CD14-positive monocyte (primary cell): ENCODE results near the gene MAFG. TPM values are rescaled to one million over a fixed set of nuclear protein-coding genes. Genes with fewer than 3 reads are reported as not detected.

Experiments
- DNase-seq, 3 donors: peaks; one replicate each; pipeline ENCODE4 v3.0.0-alpha.2; 2011 to 2022
- H2AFZ ChIP-seq: 2 replicates; pipeline ENCODE4 v1.6.0; 2012; ENCODE audit warnings: mild to moderate bottlenecking, low read depth, low read length, inconsistent platforms; ENCODE audit not compliant: insufficient read depth, poor library complexity, severe bottlenecking
- H3K27ac ChIP-seq, 2 donors: 1 replicate in 1 of 2; 2 replicates in 1 of 2; pipeline ENCODE4 v1.5.1; 2012 to 2013; ENCODE audit warnings: low read length in 2 of 2, control low read depth in 1 of 2, inconsistent platforms in 1 of 2, low read depth in 1 of 2, mild to moderate bottlenecking in 1 of 2
- H3K27me3 ChIP-seq, 2 donors: one replicate each; pipeline versions ENCODE4 v1.6.0 to v1.6.1; 2011 to 2013; ENCODE audit warnings: low read length in 2 of 2; ENCODE audit not compliant: control insufficient read depth in 2 of 2, insufficient read depth in 2 of 2
- H3K36me3 ChIP-seq, 2 donors: replicated peaks in 1 of 2; 1 replicate in 1 of 2; 2 replicates in 1 of 2; pipeline versions ENCODE4 v1.5.1 to v1.6.1; 2012 to 2013; ENCODE audit warnings: low read length in 2 of 2, control low read depth in 1 of 2, inconsistent platforms in 1 of 2, mild to moderate bottlenecking in 1 of 2; ENCODE audit not compliant: insufficient read depth in 2 of 2, control insufficient read depth in 1 of 2
- H3K4me1 ChIP-seq, 2 donors: 1 replicate in 1 of 2; 2 replicates in 1 of 2; pipeline versions ENCODE4 v1.5.1 to v1.6.1; 2012 to 2013; ENCODE audit warnings: low read length in 2 of 2, control low read depth in 1 of 2, inconsistent platforms in 1 of 2, mild to moderate bottlenecking in 1 of 2, moderate library complexity in 1 of 2; ENCODE audit not compliant: insufficient read depth in 2 of 2, control insufficient read depth in 1 of 2
- H3K4me2 ChIP-seq: replicated peaks from 2 replicates; pipeline ENCODE3; 2012; ENCODE audit warnings: low read length, moderate library complexity, mild to moderate bottlenecking; ENCODE audit not compliant: poor library complexity, severe bottlenecking; ENCODE audit errors: extremely low read depth
- H3K4me3 ChIP-seq, 3 experiments: fragments of 200-600 bp in 1 of 3; sonication (generic) in 1 of 3; replicated peaks in 1 of 3; 1 replicate in 2 of 3; 2 replicates in 1 of 3; pipeline ENCODE4 v1.5.1; 2011 to 2013; ENCODE audit warnings: low read length in 3 of 3, mild to moderate bottlenecking in 3 of 3, control low read depth in 2 of 3, low read depth in 2 of 3, inconsistent platforms in 1 of 3, moderate library complexity in 1 of 3
- H3K79me2 ChIP-seq: 2 replicates; pipeline ENCODE4 v1.6.0; 2012; ENCODE audit warnings: mild to moderate bottlenecking, control low read depth, inconsistent platforms, low read length, moderate library complexity; ENCODE audit not compliant: insufficient read depth
- H3K9ac ChIP-seq: 2 replicates; pipeline ENCODE4 v1.6.0; 2017; ENCODE audit warnings: low read length, mild to moderate bottlenecking; ENCODE audit not compliant: insufficient read depth, poor library complexity, severe bottlenecking
- H3K9me3 ChIP-seq, 2 donors: replicated peaks in 1 of 2; 1 replicate in 1 of 2; 2 replicates in 1 of 2; pipeline versions ENCODE4 v1.5.1 to v1.6.1; 2012 to 2013; ENCODE audit warnings: low read length in 2 of 2, control low read depth in 1 of 2; ENCODE audit not compliant: control insufficient read depth in 1 of 2, insufficient read depth in 1 of 2
- H4K20me1 ChIP-seq: 2 replicates; pipeline ENCODE4 v1.6.0; 2012; ENCODE audit warnings: mild to moderate bottlenecking, low read length, control low read depth, moderate library complexity; ENCODE audit not compliant: insufficient read depth
- H3K27ac Mint-ChIP-seq, 7 donors: one replicate each; pipeline ENCODE4 v1.8.0; 2020; ENCODE audit warnings: mild to moderate bottlenecking in 7 of 7, mixed read lengths in 7 of 7, moderate library complexity in 6 of 7, inconsistent platforms in 2 of 7
- H3K27me3 Mint-ChIP-seq, 3 donors: one replicate each; pipeline ENCODE4 v1.8.0; 2021 to 2022; ENCODE audit warnings: low read depth in 3 of 3, mild to moderate bottlenecking in 3 of 3, mixed read lengths in 3 of 3, moderate library complexity in 3 of 3, inconsistent platforms in 1 of 3
- H3K36me3 Mint-ChIP-seq, 2 donors: one replicate each; pipeline ENCODE4 v1.8.0; 2020; ENCODE audit warnings: mixed read lengths in 2 of 2, inconsistent platforms in 1 of 2, mild to moderate bottlenecking in 1 of 2
- H3K4me1 Mint-ChIP-seq: one replicate; pipeline ENCODE4 v1.8.0; 2020; ENCODE audit warnings: mild to moderate bottlenecking, mixed read lengths
- H3K4me3 Mint-ChIP-seq, 2 donors: one replicate each; pipeline ENCODE4 v1.8.0; 2020; ENCODE audit warnings: mild to moderate bottlenecking in 2 of 2, mixed read lengths in 2 of 2, moderate library complexity in 1 of 2
- H3K9me3 Mint-ChIP-seq, 7 donors: one replicate each; pipeline ENCODE4 v1.8.0; 2020 to 2022; ENCODE audit warnings: mixed read lengths in 7 of 7, mild to moderate bottlenecking in 6 of 7, moderate library complexity in 6 of 7, inconsistent platforms in 2 of 7
- WGBS: methylation state at CpG from one replicate; pipeline ENCODE4 v1.1.5; 2013; ENCODE audit warnings: missing lambda C conversion rate; ENCODE audit not compliant: insufficient coverage; 5-methylcytosine and 5-hydroxymethylcytosine counted together
- intact Hi-C, 2 donors: fragments of 100-400 bp; cut with micrococcal nuclease; formaldehyde crosslinking; loops; one replicate each; pipeline versions ENCODE4 v1.15.0 to v1.15.1; 2023
- polyA plus RNA-seq, 3 donors: library from polyadenylated mRNA; depleted of rRNA in 1 of 3; unstranded in 2 of 3; stranded (reverse) in 1 of 3; fragments of 300-500 nt in 2 of 3; fragments of >200 nt in 1 of 3; fragmentation: Illumina TruSeq in 2 of 3; gene quantifications; 1 replicate in 2 of 3; 2 replicates in 1 of 3; pipeline ENCODE4 v1.2.3, GENCODE V29; 2012 to 2021
- TF ChIP-seq, protein P1 (sequence below): fragments of 200-600 bp; IDR thresholded peaks from one replicate; pipeline ENCODE4 v1.8.0; 2022; ENCODE audit warnings: antibody characterized with exemption, mild to moderate bottlenecking

Gene MAFG
- polyA plus RNA-seq, 3 donors: 7.4 to 66.0 (median 7.6) TPM

DNA sequence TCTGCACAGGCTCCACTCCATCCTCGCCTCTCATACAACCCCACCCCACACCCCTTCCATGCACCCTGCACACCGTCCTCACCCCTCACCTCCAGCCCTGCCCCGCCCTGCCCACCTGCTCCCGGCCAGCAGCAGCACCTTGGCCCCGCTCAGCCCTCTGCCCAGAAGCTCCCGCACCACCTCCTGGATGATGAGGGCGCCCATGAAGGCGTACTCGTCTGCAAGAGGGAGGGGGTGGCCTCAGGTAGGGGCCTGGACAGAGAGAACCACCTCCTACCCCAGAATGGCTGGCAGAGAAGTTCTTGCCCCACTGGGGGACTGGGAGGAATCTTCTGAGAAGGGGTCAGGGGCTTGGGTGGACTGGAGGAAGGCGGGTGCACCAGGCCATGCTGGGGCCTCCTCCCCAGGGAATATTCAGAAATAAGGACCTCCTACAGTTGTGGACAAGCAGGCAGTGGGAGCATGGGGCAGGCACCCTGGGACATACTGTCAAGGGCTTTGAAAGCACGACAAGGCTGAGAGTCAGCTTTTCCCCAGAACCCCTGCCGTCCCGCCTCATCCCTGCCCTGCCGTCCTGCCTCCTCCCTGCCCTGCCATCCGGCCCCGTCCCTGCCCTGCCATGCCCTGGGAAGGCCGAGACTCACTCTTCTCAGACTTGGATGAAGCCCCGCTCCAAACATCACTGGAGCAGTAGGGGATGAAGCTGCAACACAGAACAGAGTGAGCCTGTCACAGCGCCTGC lies 30.3 kb upstream of the MAFG start:
- peaks cover 0 to 5% of the 10 kb centered on the region in 2 donors for H3K9me3 ChIP-seq
- peaks cover 10 to 19% of the 10 kb centered on the region in 2 donors for H3K4me1 ChIP-seq
- H3K36me3 ChIP-seq: no peaks in the 10 kb centered on the region
- Mint-ChIP-seq H3K27ac (no peak overlapping the region), H3K4me1 (peaks cover 5% of the 10 kb centered on the region), H3K27me3 (peaks cover 25 to 55% (median 32%) of the 10 kb centered on the region in 3 donors), H3K9me3 (peaks cover 0 to 13% (median 5%) of the 10 kb centered on the region in 7 donors), H3K4me3 (peak overlapping the region in 1 of 2 donors; percentile 82), H3K36me3 (peaks cover 0 to 6% of the 10 kb centered on the region in 2 donors)
- H2AFZ ChIP-seq: no peak overlapping the region
- no peak overlapping the region for H3K9ac ChIP-seq
- TF ChIP-seq, protein P1, sequence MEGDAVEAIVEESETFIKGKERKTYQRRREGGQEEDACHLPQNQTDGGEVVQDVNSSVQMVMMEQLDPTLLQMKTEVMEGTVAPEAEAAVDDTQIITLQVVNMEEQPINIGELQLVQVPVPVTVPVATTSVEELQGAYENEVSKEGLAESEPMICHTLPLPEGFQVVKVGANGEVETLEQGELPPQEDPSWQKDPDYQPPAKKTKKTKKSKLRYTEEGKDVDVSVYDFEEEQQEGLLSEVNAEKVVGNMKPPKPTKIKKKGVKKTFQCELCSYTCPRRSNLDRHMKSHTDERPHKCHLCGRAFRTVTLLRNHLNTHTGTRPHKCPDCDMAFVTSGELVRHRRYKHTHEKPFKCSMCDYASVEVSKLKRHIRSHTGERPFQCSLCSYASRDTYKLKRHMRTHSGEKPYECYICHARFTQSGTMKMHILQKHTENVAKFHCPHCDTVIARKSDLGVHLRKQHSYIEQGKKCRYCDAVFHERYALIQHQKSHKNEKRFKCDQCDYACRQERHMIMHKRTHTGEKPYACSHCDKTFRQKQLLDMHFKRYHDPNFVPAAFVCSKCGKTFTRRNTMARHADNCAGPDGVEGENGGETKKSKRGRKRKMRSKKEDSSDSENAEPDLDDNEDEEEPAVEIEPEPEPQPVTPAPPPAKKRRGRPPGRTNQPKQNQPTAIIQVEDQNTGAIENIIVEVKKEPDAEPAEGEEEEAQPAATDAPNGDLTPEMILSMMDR: no peak
- H3K27ac ChIP-seq: no peak overlapping the region
- H3K27me3 ChIP-seq: peaks cover 22 to 37% of the 10 kb centered on the region in 2 donors
- intact Hi-C loops: loop anchor here in 1 of 2 donors (2.0 kb wide), 1 partner anchor 65 kb away; the partner anchor contains the start of genes CENPX and LRRC45
- 97% methylated on average over 11 of the region's 19 CpGs for WGBS
- H3K4me2 ChIP-seq: no peak overlapping the region
- H3K79me2 ChIP-seq: no peaks in the 10 kb centered on the region
- H3K4me3 ChIP-seq: no peak overlapping the region
- peak in 1 of 3 donors; percentile 4 for DNase-seq
- H4K20me1 ChIP-seq: no peaks in the 10 kb centered on the region

DNA sequence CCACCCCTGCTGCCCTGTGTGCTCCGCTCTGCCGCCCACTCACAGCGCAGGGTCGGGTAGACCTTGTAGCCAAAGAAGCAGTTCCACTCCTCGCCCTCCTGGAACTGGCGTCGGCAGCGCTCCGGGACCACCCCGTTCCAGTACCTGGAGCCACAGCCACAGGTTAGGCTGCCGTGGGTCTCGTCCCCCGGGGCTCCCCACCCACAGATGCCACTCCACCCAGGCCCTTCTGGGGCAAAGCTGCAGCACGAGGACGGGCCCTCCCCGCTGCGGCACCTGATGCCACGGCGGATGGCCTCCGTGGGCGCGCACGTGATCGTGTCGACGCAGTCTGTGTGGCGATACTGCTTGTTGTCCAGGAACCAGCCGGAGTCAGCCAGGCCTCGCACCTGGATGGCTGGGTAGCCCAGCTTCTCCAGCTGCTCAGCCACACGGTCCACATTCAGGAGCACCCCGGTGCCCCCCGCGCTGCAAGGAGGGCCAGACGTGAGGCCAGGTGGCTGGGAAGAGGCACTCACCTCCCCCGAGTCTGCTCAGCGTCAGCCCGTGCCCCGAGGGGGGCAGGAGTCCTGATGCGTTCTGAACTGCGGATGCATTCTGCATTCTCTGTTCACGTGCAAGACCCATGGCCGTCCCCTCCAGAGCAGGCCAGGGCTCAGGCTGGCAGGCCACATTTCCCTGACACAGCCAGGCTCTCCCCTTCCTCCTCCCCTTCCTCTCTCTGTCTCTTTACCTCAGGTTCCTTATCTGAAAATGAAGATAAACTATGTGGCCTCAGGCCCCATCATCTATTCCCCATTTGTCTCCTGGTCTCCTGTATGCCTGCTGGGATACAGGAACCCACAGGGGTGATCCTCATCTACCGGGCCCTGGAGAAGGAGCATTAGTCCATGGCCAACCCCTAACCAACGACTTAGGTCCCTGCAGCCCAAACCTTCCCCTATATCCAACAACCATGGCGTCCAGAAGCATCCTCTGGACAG lies 29.4 kb upstream of the MAFG start:
- H3K9me3 Mint-ChIP-seq: peaks cover 0 to 7% (median 5%) of the 10 kb centered on the region in 7 donors
- H3K79me2 ChIP-seq: no peaks in the 10 kb centered on the region
- H3K36me3 Mint-ChIP-seq: peaks cover 0 to 3% of the 10 kb centered on the region in 2 donors
- H2AFZ ChIP-seq: no peak overlapping the region
- no peaks in the 10 kb centered on the region for H4K20me1 ChIP-seq
- intact Hi-C loops: no loop called here
- no peak overlapping the region for H3K4me3 ChIP-seq
- peaks cover 17 to 47% (median 24%) of the 10 kb centered on the region in 3 donors for H3K27me3 Mint-ChIP-seq
- H3K4me1 ChIP-seq: peaks cover 13 to 19% of the 10 kb centered on the region in 2 donors
- H3K27ac Mint-ChIP-seq: peak overlapping the region in 1 of 7 donors; percentile 17
- 95% methylated on average over 41 of the region's 45 CpGs for WGBS
- peaks cover 3% of the 10 kb centered on the region for H3K4me1 Mint-ChIP-seq
- peak in 1 of 3 donors; percentile 3 for DNase-seq
- H3K9me3 ChIP-seq: no peaks in the 10 kb centered on the region
- peaks cover 18 to 27% of the 10 kb centered on the region in 2 donors for H3K27me3 ChIP-seq
- H3K27ac ChIP-seq: no peak overlapping the region
- H3K36me3 ChIP-seq: no peaks in the 10 kb centered on the region
- H3K4me3 Mint-ChIP-seq: no peak overlapping the region
- H3K9ac ChIP-seq: no peak overlapping the region
- no peak overlapping the region for H3K4me2 ChIP-seq
- TF ChIP-seq, protein P1: no peak
